A673 (cell line): ENCODE data around the gene NIT2. TPM values are rescaled to one million over a fixed set of nuclear protein-coding genes. Genes with fewer than 3 reads are reported as not detected.

Experiments
- BruUV-seq: library from RNA; stranded (reverse); fragments of 400-500 nt; replicated peaks from 2 replicates; lab custom pipeline; 2021; lab: Mats Ljungman, UMichigan
- CTCF ChIA-PET: fragments of 300-600 bp; sonication (Branson Sonifier 250); formaldehyde crosslinking; loops from one replicate; lab custom pipeline; 2022; ENCODE audit warnings: antibody characterized with exemption; lab: Charles Lee
- POLR2A ChIA-PET: fragments of 300-600 bp; sonication (Branson Sonifier 250); formaldehyde crosslinking; loops from one replicate; lab custom pipeline; 2022; ENCODE audit warnings: antibody characterized with exemption; ENCODE audit not compliant: low non-redundant PET; lab: Charles Lee
- DNase-seq: peaks from one replicate; pipeline ENCODE4 v3.0.0-alpha.2; 2015; ENCODE audit warnings: low spot score
- H3K27ac ChIP-seq: fragments of 200-600 bp; sonication (generic); 2 replicates; pipeline ENCODE4 v1.5.1; 2016; ENCODE audit warnings: mixed run types, low read depth, mild to moderate bottlenecking, mixed read lengths, antibody characterized with exemption, low read length; ENCODE audit not compliant: poor library complexity, severe bottlenecking
- H3K27me3 ChIP-seq: fragments of 200-600 bp; sonication (generic); replicated peaks from 2 replicates; pipeline ENCODE4 v1.6.1; 2017; ENCODE audit warnings: mixed run types, low read depth, mild to moderate bottlenecking, mixed read lengths, antibody characterized with exemption, low read length; ENCODE audit not compliant: insufficient read depth, poor library complexity
- H3K36me3 ChIP-seq: fragments of 200-600 bp; sonication (generic); 2 replicates; pipeline ENCODE4 v1.6.1; 2016; ENCODE audit warnings: mixed run types, mild to moderate bottlenecking, mixed read lengths, antibody characterized with exemption, low read length; ENCODE audit not compliant: insufficient read depth, poor library complexity, severe bottlenecking
- H3K4me1 ChIP-seq: fragments of 200-600 bp; sonication (generic); 2 replicates; pipeline ENCODE4 v1.6.1; 2017; ENCODE audit warnings: mixed run types, mild to moderate bottlenecking, mixed read lengths, antibody characterized with exemption, low read length; ENCODE audit not compliant: insufficient read depth, poor library complexity, severe bottlenecking
- H3K4me3 ChIP-seq: fragments of 200-600 bp; sonication (generic); 2 replicates; pipeline ENCODE4 v1.5.1; 2016; ENCODE audit warnings: low read depth, mixed run types, mild to moderate bottlenecking, mixed read lengths, low read length; ENCODE audit not compliant: poor library complexity, severe bottlenecking
- H3K9me3 ChIP-seq: fragments of 200-600 bp; sonication (generic); 2 replicates; pipeline ENCODE4 v1.6.1; 2016; ENCODE audit warnings: mixed run types, low read depth, mild to moderate bottlenecking, mixed read lengths, antibody characterized with exemption, low read length; ENCODE audit not compliant: poor library complexity, severe bottlenecking
- CTCF ChIP-seq: fragments of 300-800, 200-600 bp; sonication (generic); conservative IDR thresholded peaks from 2 replicates; pipeline ENCODE4 v1.5.1; 2017; ENCODE audit warnings: low read depth, mild to moderate bottlenecking, antibody characterized with exemption, low read length, moderate library complexity, mixed read lengths
- EZH2 ChIP-seq: fragments of 200-600 bp; sonication (generic); IDR thresholded peaks from 2 replicates; pipeline ENCODE4 v1.6.1; 2017; ENCODE audit warnings: borderline replicate concordance, low read depth, mild to moderate bottlenecking, mixed read lengths, antibody characterized with exemption, low read length; ENCODE audit not compliant: poor library complexity, severe bottlenecking
- intact Hi-C: fragments of 100-400 bp; cut with micrococcal nuclease; formaldehyde crosslinking; loops from one replicate; pipeline ENCODE4 v1.10.0; 2022; ENCODE audit not compliant: unreplicated experiment
- total RNA-seq: library from RNA; stranded (reverse); gene quantifications from 2 replicates; pipeline ENCODE4 v1.2.3, GENCODE V29; 2021

Gene NIT2
- total RNA-seq, 1 experiment from 2014 or later, result 57.0 TPM

- ChIA-PET POLR2A (no interaction called here), CTCF (no interaction called here)
- no peak for DNase-seq
- Histone ChIP-seq H3K27me3 (no peaks in the 10 kb centered on the region), H3K4me3 (no peak overlapping the region), H3K27ac (no peak overlapping the region), H3K9me3 (no peaks in the 10 kb centered on the region), H3K4me1 (no peaks in the 10 kb centered on the region), H3K36me3 (peaks cover 66% of the 10 kb centered on the region)
- BruUV-seq, result no TSS peak
- intact Hi-C loops, result no loop called here
- TF ChIP-seq CTCF (no peak), EZH2 (no peak)
Measured at GRCh38 chr3:100370756-100371155, 36.2 kb downstream of the NIT2 start.

- no peak for DNase-seq
- Histone ChIP-seq H3K4me1 (no peaks in the 10 kb centered on the region), H3K9me3 (no peaks in the 10 kb centered on the region), H3K4me3 (no peak overlapping the region), H3K36me3 (peaks cover 68% of the 10 kb centered on the region), H3K27ac (no peak overlapping the region), H3K27me3 (no peaks in the 10 kb centered on the region)
- ChIA-PET CTCF (no interaction called here), POLR2A (interaction anchor here (0.6 kb wide), 1 partner anchor 50 kb away, joined by 3 read pairs; no protein-coding TSS in a partner anchor)
- no TSS peak for BruUV-seq
- intact Hi-C loops, result no loop called here
- TF ChIP-seq CTCF (no peak), EZH2 (no peak)
Measured at GRCh38 chr3:100374521-100374920, 40.0 kb downstream of the NIT2 start.

- H3K4me3 ChIP-seq, result no peak overlapping the region
- peaks cover 66% of the 10 kb centered on the region for H3K36me3 ChIP-seq
- no peak for TF ChIP-seq EZH2
- TF ChIP-seq CTCF, result no peak
- ChIA-PET POLR2A (no interaction called here), CTCF (no interaction called here)
- no peaks in the 10 kb centered on the region for H3K9me3 ChIP-seq
- no peak overlapping the region for H3K27ac ChIP-seq
- no TSS peak for BruUV-seq
- no peaks in the 10 kb centered on the region for H3K4me1 ChIP-seq
- no peaks in the 10 kb centered on the region for H3K27me3 ChIP-seq
- DNase-seq, result no peak
- intact Hi-C loops, result no loop called here
Measured at GRCh38 chr3:100376301-100376700, 41.7 kb downstream of the NIT2 start.
